Posterior cingulate gyrus (tissue), 11 donors: ENCODE data around the gene DNAH12.
"Not testable (repeated sequence)": the region's sequence is repeated elsewhere in the genome, so short reads cannot be mapped to it uniquely, and the experiment has no call there.

Source experiments
- DNase-seq, 10 donors: peaks; one replicate each; pipeline versions ENCODE4 v3.0.0 to v3.0.0-alpha.2; 2020 to 2021; ENCODE audit warnings: mixed read lengths in 3 of 10
- intact Hi-C: fragments of 100-400 bp; cut with DNase I; formaldehyde crosslinking; loops from one replicate; pipeline ENCODE4 v1.15.1; 2023

Gene DNAH12

GRCh38 chr3:57331078-57331610 lies 213.0 kb downstream of the DNAH12 start:
- intact Hi-C loops: no loop called here

GRCh38 chr3:57326498-57326897 lies 217.6 kb downstream of the DNAH12 start:
- DNase-seq, intact Hi-C loops: not testable (repeated sequence)

More at GRCh38 chr3:57331078-57331610, 213.0 kb downstream of the DNAH12 start:
- no peak for DNase-seq

- no peak for DNase-seq
- intact Hi-C loops: no loop called here
Measured at GRCh38 chr3:57314204-57314603, 229.9 kb downstream of the DNAH12 start.

- no peak for DNase-seq
- intact Hi-C loops: no loop called here
Measured at GRCh38 chr3:57309769-57310360, 234.3 kb downstream of the DNAH12 start.

- intact Hi-C loops, DNase-seq: not testable (repeated sequence)
Measured at GRCh38 chr3:57303520-57303919, 240.6 kb downstream of the DNAH12 start.

GRCh38 chr3:57298041-57298440 lies 246.1 kb downstream of the DNAH12 start:
- DNase-seq: no peak
- intact Hi-C loops: no loop called here

- intact Hi-C loops: no loop called here
- no peak for DNase-seq
Measured at GRCh38 chr3:57292897-57293526, 251.1 kb downstream of the DNAH12 start.

GRCh38 chr3:57292159-57292896 lies 251.8 kb downstream of the DNAH12 start, which contains the start of gene ASB14:
TSS of gene ASB14 (minus strand) at chr3:57292685. CDS start at chr3:57292033, 652 bp downstream.
- no peak for DNase-seq
- intact Hi-C loops: no loop called here

- DNase-seq: no peak
- intact Hi-C loops: no loop called here
Measured at GRCh38 chr3:57288403-57288802, 255.7 kb downstream of the DNAH12 start.

- no peak for DNase-seq
- intact Hi-C loops: no loop called here
Measured at GRCh38 chr3:57287205-57287604, 256.9 kb downstream of the DNAH12 start.

GRCh38 chr3:57283334-57283733 lies 260.8 kb downstream of the DNAH12 start:
- intact Hi-C loops: no loop called here
- no peak for DNase-seq

GRCh38 chr3:57281715-57282114 lies 262.4 kb downstream of the DNAH12 start:
- DNase-seq: no peak
- intact Hi-C loops: no loop called here

GRCh38 chr3:57279685-57280084 lies 264.5 kb downstream of the DNAH12 start:
- intact Hi-C loops: no loop called here
- no peak for DNase-seq

GRCh38 chr3:57278237-57278636 lies 265.9 kb downstream of the DNAH12 start:
- intact Hi-C loops: no loop called here
- DNase-seq: no peak

- no peak for DNase-seq
- intact Hi-C loops: no loop called here
Measured at GRCh38 chr3:57275393-57275792, 268.8 kb downstream of the DNAH12 start.

- intact Hi-C loops: no loop called here
- peak in 1 of 10 donors; percentile 37 for DNase-seq
Measured at GRCh38 chr3:57274845-57275244, 269.3 kb downstream of the DNAH12 start.

GRCh38 chr3:57268416-57268815 lies 275.7 kb downstream of the DNAH12 start:
- DNase-seq: no peak

GRCh38 chr3:57261929-57262328 lies 282.2 kb downstream of the DNAH12 start:
- no peak for DNase-seq
- intact Hi-C loops: no loop called here

More at GRCh38 chr3:57268416-57268815, 275.7 kb downstream of the DNAH12 start:
- intact Hi-C loops: no loop called here

- intact Hi-C loops: no loop called here
- no peak for DNase-seq
Measured at GRCh38 chr3:57261119-57261518, 283.0 kb downstream of the DNAH12 start.

GRCh38 chr3:57257678-57258077 lies 286.5 kb downstream of the DNAH12 start:
- DNase-seq: no peak
- intact Hi-C loops: no loop called here

- intact Hi-C loops: no loop called here
- DNase-seq: no peak
Measured at GRCh38 chr3:57256844-57257243, 287.3 kb downstream of the DNAH12 start.
